Coronary artery (tissue), 2 donors: ENCODE measurements around the gene KCNQ2.

Experiments used
- DNase-seq: peaks from one replicate; pipeline ENCODE4 v3.0.0-alpha.2; 2017; ENCODE audit warnings: low spot score
- H3K27ac ChIP-seq, 2 donors: fragments of 200-600 bp; sonication (generic); one replicate each; pipeline ENCODE4 v1.5.1; 2016 to 2019
- H3K4me3 ChIP-seq: fragments of 200-600 bp; sonication (generic); 2 replicates; pipeline ENCODE4 v1.5.1; 2016; ENCODE audit warnings: mild to moderate bottlenecking, moderate library complexity
- TF ChIP-seq, protein P1 (sequence below): fragments of 200-600 bp; sonication (generic); IDR thresholded peaks from one replicate; pipeline ENCODE4 v1.5.1; 2019; ENCODE audit warnings: antibody characterized with exemption

KCNQ2 gene

DNA sequence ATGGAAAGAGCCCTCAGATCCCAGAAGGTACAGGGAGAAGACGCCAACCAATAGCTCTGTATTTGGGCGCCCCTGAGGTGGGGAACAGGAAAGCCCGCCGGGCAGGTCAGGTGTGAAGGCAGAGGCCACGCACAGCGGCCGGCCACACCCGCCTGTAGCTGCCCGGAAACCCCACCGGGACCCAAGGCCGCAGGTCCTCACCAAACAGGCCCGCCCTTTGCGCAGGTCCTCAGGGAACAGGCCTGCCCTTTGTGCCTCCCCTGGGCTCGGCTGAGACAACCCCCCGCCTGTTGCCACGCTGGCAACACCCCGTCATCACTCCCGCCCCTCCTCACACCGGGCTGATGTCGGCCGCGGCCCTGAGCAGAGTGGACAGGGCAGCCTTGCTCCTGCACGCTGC, 66.4 kb downstream of the KCNQ2 start:
- H3K27ac ChIP-seq = no peak overlapping the region
- TF ChIP-seq, protein P1, sequence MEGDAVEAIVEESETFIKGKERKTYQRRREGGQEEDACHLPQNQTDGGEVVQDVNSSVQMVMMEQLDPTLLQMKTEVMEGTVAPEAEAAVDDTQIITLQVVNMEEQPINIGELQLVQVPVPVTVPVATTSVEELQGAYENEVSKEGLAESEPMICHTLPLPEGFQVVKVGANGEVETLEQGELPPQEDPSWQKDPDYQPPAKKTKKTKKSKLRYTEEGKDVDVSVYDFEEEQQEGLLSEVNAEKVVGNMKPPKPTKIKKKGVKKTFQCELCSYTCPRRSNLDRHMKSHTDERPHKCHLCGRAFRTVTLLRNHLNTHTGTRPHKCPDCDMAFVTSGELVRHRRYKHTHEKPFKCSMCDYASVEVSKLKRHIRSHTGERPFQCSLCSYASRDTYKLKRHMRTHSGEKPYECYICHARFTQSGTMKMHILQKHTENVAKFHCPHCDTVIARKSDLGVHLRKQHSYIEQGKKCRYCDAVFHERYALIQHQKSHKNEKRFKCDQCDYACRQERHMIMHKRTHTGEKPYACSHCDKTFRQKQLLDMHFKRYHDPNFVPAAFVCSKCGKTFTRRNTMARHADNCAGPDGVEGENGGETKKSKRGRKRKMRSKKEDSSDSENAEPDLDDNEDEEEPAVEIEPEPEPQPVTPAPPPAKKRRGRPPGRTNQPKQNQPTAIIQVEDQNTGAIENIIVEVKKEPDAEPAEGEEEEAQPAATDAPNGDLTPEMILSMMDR = no peak
- no peak for DNase-seq
- no peak overlapping the region for H3K4me3 ChIP-seq

DNA sequence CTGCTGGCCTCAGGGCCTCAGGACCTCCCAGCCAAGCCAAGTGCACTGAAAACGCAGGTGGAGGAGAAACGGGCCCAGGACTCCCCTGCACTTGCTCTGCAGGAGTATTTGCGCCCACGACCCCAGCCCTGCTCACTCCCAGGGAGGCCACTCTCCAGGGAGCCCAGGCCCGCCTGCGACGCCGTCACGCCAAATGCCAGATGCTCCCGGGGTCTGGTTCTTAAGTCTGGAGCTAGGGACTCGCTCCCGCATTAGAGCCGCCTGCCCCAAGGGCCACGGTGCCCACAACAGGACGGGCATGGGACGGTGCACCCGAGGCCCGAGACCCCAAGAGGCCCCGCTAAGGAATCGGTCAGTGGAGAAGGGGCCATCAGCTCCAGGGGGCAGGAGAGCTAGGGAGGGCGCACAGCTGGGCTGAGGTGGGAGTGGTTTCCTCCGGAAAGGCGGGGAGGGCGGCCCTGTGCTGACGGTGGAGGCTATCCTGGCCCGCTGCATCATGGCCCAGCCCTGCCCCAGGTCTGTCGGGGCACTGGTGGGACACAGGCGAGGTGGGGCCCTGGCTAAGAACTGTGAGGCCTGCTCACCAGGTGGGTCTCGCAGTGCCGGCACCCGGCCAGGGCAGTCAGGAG, 67.2 kb downstream of the KCNQ2 start:
- Histone ChIP-seq H3K27ac (no peak overlapping the region), H3K4me3 (no peak overlapping the region)
- DNase-seq = no peak
- TF ChIP-seq, protein P1 = no peak

DNA sequence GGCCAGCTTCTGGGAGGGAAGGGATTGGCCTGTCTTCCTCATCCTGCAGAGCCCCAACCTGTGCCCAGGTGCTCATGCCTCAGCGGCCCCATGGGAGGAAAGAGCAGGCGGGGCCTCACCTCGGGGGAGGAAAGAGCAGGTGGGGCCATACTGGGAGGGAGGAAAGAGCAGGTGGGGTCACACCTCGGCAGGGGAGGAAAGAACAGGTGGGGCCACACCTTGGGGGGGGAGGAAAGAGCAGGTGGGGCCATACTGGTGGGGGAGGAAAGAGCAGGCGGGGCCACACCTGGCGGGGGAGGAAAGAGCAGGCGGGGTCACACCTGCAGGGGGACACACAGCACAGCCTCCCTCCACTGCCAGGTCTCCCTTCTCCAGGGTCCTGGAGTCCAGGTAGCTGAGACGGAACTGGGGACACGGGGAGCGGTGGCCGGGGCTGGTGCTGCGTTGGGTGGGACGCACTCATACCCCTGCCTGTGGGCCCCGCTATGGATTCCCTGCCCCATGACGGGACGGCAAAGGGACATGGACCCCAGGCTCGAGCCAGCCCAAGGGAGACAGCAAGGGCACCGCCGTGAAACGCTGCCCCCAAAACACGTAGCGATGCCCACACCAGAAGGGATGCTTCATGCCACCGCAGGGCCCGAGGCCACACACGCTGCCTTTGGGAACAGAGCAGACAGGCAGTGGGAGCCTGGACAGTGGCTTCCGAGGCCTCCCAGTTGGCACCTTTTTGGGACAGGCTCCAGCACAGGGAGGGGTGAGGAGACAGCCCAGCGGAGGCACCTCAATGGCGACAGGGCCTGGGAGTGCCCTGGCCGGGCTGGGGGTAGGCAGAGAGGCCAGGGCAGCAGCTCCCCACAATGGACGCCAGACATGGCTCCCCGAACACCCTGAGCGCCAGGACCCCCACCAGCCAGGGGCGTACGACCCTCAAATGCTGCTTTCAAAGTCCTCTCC, 68.0 kb downstream of the KCNQ2 start:
- TF ChIP-seq, protein P1 = no peak
- no peak for DNase-seq
- Histone ChIP-seq H3K4me3 (no peak overlapping the region), H3K27ac (no peak overlapping the region)

DNA sequence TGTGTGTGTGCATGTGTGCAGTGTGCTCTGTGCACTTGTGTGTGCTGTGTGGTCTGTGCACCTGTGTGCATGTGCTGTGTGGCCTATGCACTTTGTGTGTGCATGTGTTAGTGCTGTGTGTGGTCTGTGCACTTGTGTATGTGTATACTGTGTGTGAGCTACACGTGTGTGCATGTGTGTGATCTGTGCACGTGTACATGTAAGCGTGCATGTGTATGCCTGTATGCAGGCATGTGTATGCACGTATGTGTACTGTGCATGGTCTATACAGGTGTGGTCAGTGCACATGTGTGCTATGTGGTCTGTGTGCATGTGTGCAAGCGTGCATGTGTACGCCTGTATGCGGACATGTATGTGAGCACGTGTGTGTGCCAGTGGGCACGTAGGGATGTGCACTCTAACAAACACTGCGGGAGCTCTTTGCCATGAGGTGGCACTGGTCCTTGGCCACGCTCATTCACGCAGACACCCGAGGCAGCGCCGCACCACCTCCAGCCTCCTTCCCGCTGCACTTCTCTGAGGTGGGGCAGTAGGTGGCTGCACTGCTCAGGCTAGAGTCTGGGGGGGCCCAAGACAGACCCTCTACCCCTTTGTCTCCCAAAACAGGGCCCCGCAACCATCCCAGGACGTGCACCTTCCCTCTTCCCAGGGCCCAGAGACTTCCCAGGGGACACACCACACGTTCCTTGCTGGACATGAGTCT, 68.9 kb downstream of the KCNQ2 start:
- TF ChIP-seq, protein P1 = no peak
- no peak for DNase-seq
- H3K4me3 ChIP-seq = no peak overlapping the region
- H3K27ac ChIP-seq = no peak overlapping the region

DNA sequence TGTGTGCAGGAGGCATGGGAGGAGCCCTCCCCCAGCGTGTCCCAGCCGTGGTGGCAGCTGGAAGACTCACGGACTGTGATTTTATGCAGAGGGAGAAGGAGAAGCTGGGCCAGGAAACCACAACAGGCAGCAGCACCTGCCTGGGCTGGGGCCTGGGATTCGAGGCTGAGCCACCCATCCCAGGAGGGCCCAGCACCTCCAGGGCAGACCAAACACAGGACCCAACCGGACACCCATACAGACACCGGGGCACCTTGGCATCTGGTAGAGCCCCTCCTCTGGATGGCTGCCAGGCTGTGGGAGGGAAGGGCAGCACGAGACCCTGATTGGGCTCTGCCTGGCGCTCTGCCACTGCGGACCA, 69.6 kb downstream of the KCNQ2 start:
- TF ChIP-seq, protein P1 = no peak
- H3K27ac ChIP-seq = no peak overlapping the region
- no peak overlapping the region for H3K4me3 ChIP-seq
- no peak for DNase-seq

DNA sequence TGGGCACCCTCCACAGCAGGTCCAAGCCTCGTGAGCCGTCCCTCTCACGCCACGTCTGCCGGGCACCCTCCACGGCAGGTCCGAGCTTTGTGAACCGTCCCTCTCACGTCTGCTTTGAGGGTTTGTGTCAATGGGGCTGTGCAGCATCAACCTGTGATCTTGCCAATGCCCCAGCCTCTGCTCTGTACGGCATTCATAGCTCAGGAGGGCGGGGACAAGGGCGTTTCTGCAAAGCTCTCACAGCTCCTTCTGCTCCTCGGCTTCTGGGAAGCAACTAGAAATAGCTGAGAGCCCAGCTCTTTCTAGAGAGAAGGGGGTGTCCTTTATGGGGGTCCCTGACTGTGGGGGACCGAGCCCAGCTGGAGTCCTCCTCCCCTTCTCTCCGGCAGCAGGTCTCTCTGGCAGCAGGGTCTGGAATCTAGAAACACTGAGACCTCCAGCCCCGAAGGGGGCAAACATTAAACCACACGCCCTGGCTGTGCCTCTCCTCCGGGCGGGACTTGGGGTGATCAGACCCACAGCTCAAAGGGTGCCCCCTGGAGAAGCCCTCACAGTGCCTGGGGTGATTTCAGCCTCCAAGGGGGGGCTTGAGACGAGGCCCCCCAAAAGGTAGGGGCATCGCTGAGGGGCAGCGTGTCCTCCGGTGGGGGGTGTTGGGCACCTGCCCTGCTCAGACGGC, 70.1 kb downstream of the KCNQ2 start:
- Histone ChIP-seq H3K27ac (no peak overlapping the region), H3K4me3 (no peak overlapping the region)
- DNase-seq = no peak
- TF ChIP-seq, protein P1 = no peak
